Glomerular visceral epithelial cell (primary cell): ENCODE measurements around the gene TENM4.
"Not testable (repeated sequence)": the region's sequence is repeated elsewhere in the genome, so short reads cannot be mapped to it uniquely, and the experiment has no call there.

Source experiments
- DNase-seq: peaks from one replicate; pipeline ENCODE4 v3.0.0-alpha.2; 2016; ENCODE audit errors: extremely low spot score

TENM4 gene

DNA sequence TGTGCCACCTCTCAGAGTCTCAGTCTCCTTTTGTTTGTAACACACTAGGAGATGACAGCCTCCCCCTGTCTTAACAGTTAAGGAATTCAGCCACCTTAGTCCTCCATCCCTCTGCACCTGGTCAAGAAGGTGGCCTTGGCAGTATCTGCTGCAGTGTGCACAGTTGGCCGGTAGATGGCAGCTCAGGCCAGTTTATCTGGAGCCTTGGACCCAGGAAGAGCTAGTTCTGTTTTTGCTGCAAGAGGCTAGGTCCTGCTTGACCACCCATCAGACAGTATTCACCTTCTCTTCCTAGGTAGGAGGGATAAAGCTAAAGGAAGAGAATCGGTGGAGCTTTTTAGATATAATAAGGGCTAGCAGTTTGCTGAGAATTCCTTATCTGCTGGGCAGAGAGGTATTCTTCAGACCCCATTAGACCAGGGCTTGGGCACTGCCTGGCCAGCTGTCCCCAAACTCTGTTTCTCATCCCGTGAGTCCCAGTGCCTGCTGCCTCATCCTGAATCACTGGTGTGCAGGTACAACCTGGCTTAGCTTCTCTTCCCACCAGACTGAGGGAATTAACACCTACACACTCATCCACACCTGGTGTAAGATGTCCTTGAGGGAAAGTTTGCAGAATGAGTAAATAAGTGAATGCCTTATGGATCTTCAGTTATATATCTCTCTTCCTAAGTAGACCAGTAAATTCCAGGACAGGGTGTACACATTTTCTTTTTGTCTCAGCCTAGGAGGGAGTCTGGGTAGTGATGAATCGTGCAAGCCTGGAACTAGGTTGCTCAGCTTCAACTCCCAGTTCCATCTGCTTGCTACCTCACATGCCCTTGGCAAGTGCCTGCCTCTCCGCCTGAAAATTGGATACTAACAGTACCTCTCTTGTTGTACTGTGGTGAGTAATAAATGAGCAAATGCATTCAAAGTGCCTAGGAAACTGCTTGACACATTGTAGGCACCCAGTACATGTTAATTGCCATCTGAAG is 795.3 kb downstream of the TENM4 start:
- DNase-seq: peak; percentile 76

DNA sequence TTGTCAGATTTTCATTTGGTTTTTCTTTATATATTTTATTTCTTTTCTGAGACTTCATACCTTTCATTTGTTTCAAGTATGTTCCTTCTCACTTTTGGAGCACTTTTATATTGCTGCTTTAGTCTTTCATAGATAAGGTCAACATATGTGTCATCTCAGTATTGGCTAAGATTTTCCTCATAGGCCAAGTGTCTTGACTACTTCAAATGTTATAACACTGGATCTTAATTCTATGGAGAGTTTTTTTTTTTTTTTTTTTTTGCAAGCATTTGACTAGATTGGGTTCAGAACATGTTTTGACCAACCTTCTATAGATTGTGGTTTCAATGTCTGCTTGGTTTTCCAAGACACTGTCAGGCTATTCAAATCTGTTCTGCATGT is 797.2 kb downstream of the TENM4 start:
- DNase-seq: no peak

DNA sequence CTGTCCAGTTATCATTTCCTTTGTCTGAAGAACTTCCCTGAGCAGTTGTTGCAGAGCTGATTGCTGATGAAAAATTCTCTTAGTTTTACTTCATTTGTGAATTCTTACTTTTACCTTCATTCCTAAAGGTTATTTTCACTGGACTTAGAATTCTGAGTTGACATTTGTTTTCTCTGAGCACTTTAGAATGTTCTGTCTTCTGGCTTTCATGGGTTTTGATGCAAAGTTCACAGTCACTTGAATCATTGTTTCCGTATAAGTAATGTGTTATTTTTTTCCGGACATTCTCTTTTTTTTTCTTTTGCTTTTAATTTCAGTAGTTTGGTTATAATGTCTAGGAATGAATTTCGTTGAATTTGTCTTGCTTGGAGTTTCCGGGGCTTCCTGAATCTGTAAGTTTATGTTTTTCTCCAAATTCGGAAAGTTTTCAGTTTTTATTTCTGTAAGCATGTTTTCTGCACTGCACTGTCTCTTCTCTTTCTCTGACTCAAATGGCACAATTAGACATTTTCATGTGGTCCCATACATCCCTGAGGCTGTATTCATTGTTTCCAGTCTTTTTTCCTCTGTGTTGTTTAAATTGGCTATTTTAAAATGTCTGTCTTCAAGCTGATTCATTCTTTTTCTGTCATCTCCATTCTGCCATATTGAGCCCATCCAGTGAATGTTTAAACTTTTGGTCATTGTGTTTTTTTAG is 797.7 kb downstream of the TENM4 start:
- DNase-seq: no peak

GRCh38 chr11:78641541-78641940 is 799.3 kb downstream of the TENM4 start:
- no peak for DNase-seq

GRCh38 chr11:78638704-78639380 is 802.0 kb downstream of the TENM4 start:
- DNase-seq: no peak

GRCh38 chr11:78637527-78637926 is 803.3 kb downstream of the TENM4 start:
- not testable (repeated sequence) for DNase-seq

- no peak for DNase-seq
These were observed 804.9 kb downstream of the TENM4 start for GRCh38 chr11:78635814-78636506.

DNA sequence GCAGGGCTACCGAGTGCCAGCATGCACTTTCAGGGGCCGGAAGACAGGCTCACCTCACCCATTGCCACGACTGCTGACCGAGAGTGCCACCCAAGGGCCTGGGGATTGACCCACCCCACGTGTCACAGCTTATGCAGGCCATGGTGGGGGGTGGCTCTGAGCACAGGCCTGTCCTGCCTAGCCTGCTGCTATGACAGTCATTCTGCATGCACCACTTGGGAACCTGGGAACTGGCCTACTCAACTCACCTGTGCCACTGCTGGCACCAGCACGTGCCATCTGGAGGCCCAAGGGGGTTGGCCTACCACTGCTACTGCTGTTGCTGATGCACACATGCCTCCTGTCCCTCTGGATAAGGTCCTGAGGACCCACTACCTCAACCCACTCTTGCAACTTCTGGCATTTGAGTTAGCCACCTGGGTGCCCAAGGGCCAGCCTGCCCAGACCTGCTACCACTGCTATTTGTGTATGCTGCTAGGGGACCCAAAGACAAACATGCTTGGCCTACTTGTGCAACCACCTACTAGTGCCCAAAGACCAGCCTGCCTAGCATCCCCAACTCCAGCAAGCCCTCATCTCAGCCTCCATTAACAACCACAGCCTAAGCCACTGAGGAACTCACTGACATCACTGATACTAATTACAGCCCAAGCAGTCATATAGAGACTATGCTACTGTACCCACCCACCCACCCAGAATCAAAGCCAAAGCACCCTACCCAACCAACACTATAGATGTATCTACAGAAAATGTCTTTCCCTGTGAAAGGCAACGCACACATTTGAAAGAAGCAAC is 807.1 kb downstream of the TENM4 start:
- DNase-seq: no peak

DNA sequence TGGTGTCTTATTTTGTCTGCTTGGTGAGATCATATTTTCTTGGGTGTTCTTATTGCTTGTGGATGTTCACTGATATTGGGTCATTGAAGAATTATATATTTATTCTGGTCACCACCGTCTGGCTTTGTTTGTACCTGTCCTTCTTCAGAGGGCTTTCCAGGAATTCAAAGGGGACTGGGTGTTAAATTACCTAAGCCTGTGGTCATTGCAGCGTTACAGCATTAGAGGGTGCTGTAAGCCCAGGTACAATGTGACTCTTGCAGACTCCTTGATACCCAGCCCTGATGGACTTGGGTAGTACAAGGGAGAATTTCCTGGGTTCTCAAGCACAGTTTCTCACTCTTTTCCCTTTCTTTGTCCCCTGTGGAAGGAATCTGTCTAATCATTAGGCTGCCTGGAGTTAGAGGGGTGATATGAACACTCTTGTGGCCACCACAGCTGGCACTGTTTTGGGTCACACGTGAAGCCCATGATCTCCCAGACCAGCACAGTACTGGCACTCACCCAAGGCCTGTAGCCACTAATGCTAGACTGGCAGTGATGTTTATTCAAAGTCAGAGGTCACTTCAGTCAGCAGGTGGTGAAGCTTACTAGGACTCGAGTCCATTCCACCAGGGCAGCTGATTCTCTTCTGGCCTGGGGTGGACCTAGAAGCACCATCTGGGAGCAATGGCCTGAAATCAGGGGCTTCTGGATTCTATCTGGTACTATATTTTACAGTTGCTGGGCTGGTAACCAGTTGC is 810.1 kb downstream of the TENM4 start:
- DNase-seq: no peak

- no peak for DNase-seq
These were observed 810.7 kb downstream of the TENM4 start for GRCh38 chr11:78630155-78630554.

DNA sequence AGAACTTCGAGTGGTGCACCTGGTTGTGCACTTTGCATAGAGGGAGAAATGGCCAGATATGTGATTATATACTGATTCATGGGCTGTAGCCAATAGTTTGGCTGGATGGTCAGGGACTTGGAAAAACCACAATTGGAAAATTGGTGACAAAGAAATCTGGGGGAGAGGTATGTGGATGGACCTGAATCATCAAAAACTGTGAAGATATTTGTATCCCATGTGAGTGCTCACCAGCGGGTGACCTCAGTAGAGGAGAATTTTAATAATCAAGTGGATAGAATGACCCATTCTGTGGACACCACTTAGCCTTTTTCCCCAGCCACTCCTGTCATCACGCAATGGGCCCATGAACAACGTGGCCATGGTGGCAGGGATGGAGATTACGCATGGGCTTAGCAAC is 818.2 kb downstream of the TENM4 start:
- no peak for DNase-seq

DNA sequence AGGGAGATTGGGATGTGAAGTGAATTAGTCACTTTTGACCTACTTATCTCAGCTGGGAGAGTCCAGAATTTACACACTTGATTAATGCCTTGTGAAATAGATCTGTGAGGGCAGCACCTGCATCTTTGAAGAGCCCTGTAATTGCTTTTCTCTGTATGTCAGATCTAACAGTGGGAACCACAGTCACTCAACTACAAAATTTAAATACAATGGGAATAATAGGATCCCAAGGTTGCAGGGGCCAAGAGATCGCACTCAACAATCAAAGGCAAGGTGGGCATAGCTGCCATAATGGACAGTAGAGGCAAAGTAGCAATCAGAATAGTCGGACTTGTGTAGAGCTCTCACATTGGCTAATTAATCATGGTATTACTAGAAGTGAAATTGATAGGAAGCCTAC is 820.7 kb downstream of the TENM4 start:
- DNase-seq: no peak

DNA sequence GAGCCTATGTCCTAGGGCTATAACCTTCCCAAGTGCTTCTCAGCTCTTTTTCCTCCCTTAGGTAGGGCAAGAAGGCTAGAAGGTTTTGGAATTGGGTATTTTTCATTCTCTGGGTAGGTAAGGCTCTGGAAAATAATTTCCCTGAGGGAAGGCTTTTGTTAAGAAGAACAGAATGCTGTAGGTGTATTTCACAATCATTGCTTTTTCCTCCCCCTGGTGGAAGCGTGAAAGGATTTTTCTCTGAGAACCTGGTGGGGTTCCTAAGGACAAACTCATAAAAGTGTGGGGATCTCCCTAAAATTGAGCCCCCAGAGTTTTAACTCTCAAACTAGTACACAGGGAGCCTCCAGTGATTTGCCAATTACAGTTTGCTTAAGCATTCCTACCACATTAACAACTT is 825.1 kb downstream of the TENM4 start:
- no peak for DNase-seq

DNA sequence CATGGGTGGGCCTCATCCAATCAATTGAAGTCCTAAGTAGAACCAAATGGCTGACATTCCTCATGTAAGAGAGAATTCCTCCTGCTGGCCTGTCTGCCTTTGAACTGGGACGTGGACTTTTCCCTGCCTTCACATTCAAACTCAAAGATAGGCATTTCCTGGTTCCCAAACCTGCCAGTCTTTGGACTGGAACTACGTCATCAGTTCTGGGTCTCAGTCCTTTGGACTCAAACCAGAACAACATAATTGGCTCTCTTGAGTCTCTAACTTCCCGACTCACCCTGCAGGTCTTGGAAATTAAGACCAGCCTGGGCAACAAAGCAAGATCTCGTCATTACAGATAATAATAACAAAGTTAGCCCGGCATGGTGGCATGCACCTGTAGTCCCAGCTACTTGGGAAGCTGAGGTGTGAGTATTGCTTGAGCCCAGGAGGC is 827.4 kb downstream of the TENM4 start:
- no peak for DNase-seq

DNA sequence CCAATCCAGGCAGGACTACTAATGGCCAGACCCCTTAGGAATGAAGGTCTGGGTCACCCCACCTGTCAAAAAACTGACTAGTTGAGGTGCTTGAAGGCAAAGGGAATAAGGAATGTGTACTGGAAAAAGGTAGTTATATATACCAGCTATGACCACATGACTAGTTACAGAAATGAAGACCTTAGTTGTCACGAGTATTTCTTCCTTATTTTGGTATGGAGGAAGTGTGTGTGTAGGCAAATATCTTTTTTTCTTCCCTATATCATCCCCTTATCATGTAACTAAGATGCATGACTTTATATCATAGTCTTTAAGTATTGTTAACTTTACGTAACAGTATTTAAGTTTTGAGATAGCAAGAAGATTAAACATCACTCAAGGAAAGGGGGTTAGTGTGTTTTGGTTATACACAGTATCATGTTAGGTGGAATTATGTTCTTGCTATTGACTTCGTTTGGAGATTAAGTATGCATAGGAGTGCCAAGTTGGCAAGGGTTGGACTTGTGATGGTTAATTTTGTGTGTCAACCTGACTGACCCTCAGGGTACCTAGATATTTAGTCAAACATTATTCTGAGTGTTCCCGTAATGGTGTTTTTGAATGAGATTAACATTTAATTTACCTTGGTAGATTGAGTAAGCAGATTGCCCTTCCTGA is 828.0 kb downstream of the TENM4 start:
- no peak for DNase-seq

DNA sequence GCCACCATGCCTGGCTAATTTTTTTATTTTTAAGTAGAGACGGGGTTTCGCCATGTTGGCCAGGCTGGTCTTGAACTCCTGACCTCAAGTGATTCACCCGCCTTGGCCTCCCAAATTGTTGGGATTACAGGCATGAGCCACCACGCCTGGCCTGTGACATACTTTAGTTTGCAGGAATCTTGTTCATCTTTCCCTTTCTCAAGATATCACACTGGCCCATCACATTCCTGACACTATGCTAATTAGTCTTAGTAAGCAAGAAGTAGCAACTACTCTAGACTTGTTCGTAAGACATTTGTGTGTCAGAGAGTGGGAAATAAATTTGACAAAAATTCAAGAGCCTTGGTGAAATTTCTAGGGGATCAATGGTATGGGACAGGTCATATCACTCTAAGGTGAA is 831.5 kb downstream of the TENM4 start:
- DNase-seq: not testable (repeated sequence)

- DNase-seq: no peak
These were observed 833.1 kb downstream of the TENM4 start for GRCh38 chr11:78607696-78608095.

- no peak for DNase-seq
These were observed 834.2 kb downstream of the TENM4 start for GRCh38 chr11:78606667-78607066.

DNA sequence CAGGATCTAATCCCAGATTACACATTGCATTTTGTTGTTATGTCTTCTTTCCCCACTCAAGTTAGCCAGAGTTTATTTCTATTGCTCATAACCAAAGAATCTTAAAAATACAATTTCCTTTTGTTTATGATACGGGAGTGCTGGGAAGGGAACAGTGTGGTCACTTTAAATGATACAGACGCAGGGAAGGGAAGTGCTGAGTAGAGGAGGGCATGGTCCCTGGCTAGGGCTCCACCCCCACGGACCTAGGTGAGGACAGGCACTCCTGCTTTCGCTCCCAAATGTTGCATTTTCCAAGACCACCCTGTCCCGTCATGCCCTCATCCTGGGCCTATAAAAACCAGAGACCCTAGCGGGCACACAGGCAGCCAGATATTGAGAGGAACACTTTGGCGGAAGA is 835.5 kb downstream of the TENM4 start:
- DNase-seq: no peak

GRCh38 chr11:78603792-78604191 is 837.0 kb downstream of the TENM4 start:
- no peak for DNase-seq
